ENCODE measurements around the gene PTPN14. TPM values are rescaled to one million over a fixed set of nuclear protein-coding genes. Genes with fewer than 3 reads are reported as not detected.

Gene PTPN14
- total and polyA plus RNA-seq, 2 of the 8 experiments (the other 6 are each of a cell fraction or from before 2014, with no cell fraction given): 14.4 to 93.6 TPM

DNA sequence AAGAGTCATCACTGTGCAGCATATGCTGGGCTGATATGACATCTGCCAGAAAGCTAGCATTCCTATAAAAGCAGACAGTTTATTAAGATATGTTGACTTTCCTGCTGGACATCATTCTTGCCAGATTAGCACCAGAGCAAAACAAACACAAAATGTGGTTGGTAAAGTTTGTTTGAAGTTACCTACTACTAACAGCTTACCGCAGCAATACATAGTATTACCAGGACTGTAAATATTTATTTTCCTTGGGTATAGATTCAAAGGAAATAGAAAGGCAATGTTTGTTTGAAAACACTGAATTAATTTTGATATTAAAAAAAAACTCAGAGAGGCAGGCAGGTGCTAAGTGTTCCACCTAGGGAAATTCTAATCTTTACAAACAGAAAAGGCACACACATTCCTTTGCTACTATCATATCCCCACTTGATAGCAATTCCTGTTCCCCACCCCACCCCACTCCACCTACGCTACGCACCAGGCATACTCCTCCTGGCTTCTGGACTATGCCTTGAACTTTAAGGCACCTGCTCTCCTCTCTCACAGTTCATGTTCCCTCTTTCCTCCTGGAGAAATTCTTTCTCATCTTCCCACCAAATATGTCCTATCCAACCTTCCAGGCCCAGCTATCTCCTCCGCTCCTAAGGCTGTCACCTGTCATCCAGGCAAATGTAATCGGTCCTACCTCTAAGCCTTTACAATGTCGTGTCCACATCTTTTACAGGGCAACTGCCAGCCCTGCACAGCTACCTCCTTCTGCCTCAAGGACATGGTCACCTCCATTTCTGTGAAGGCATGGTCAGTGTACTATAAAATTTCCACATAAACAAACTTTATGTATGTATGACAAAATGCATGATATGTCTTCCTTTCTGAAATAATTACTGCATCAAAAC lies 34.7 kb downstream of the PTPN14 start (continued):
- TF ChIP-seq KDM4A (IDR thresholded peaks at IDR 0.05; ENCODE audit: low read depth, low read length, severe bottlenecking): no peak
- TF ChIP-seq SIX5 (IDR thresholded peaks at IDR 0.05; ENCODE audit: low read depth, low read length): no peak
- no peak for TF ChIP-seq POU5F1 (IDR thresholded peaks at IDR 0.05; ENCODE audit: low read depth, low read length)
- TF ChIP-seq MAFK (IDR thresholded peaks at IDR 0.05; ENCODE audit: low read depth, low read length): no peak
- TF ChIP-seq SUZ12 (IDR thresholded peaks at IDR 0.05; ENCODE audit: low read length): no peak
- no peak for TF ChIP-seq TBP (IDR thresholded peaks at IDR 0.05; ENCODE audit: low read depth, low read length)
- no peak for TF ChIP-seq KDM5A (IDR thresholded peaks at IDR 0.05; ENCODE audit: low read length)
- no peak for TF ChIP-seq FOSL1 (IDR thresholded peaks at IDR 0.05; ENCODE audit: insufficient read depth, low read depth, low read length)
